Gastrocnemius medialis (tissue), 4 donors: ENCODE measurements around the gene RND2. TPM values are rescaled to one million over a fixed set of nuclear protein-coding genes. Genes with fewer than 3 reads are reported as not detected.
"Not testable (repeated sequence)": the region's sequence is repeated elsewhere in the genome, so short reads cannot be mapped to it uniquely, and the experiment has no call there.

Source experiments
- ATAC-seq, 2 donors: fragments of 150-250 bp; one replicate each; pipeline ENCODE4 v1.9.1; 2016
- DNase-seq, 2 donors: peaks; one replicate each; pipeline ENCODE4 v3.0.0-alpha.2; 2019
- H3K27ac ChIP-seq, 4 donors: fragments of 200-600 bp; sonication (generic); 1 replicate in 1 of 4; 2 replicates in 3 of 4; pipeline ENCODE4 v1.5.1; 2016 to 2018; ENCODE audit warnings: mild to moderate bottlenecking in 2 of 4, moderate library complexity in 1 of 4
- H3K27me3 ChIP-seq, 3 donors: fragments of 200-600 bp; sonication (generic) in 2 of 3; 1 replicate in 1 of 3; 2 replicates in 2 of 3; pipeline versions ENCODE4 v1.5.1 to v1.6.0; 2016 to 2019; ENCODE audit warnings: mild to moderate bottlenecking in 1 of 3, moderate library complexity in 1 of 3
- H3K36me3 ChIP-seq, 2 donors: fragments of 200-600 bp; sonication (generic) in 1 of 2; one replicate each; pipeline ENCODE4 v1.5.1; 2017 to 2018
- H3K4me1 ChIP-seq, 2 donors: fragments of 200-600 bp; sonication (generic) in 1 of 2; one replicate each; pipeline ENCODE4 v1.5.1; 2016 to 2017; ENCODE audit warnings: mild to moderate bottlenecking in 2 of 2
- H3K4me3 ChIP-seq, 4 donors: fragments of 200-600 bp; sonication (generic) in 3 of 4; 1 replicate in 1 of 4; 2 replicates in 3 of 4; pipeline ENCODE4 v1.5.1; 2016 to 2019; ENCODE audit warnings: mild to moderate bottlenecking in 2 of 4
- H3K9me3 ChIP-seq, 3 donors: fragments of 200-600 bp; sonication (generic) in 2 of 3; 1 replicate in 1 of 3; 2 replicates in 2 of 3; pipeline ENCODE4 v1.5.1; 2016 to 2019
- POLR2A ChIP-seq, 2 donors: fragments of 450-650 bp; IDR thresholded peaks; one replicate each; pipeline ENCODE4 v1.6.1; 2017; ENCODE audit warnings: antibody characterized with exemption in 2 of 2, mild to moderate bottlenecking in 2 of 2, moderate library complexity in 2 of 2
- in situ Hi-C, 4 donors: fragments of 200-750 bp; cut with MboI; loops; one replicate each; pipeline versions ENCODE4 v1.15.0 to v1.8.0; 2017; ENCODE audit warnings: low sequenced_read_pairs in 4 of 4
- intact Hi-C: fragments of 100-400 bp; cut with DNase I; formaldehyde crosslinking; loops from one replicate; pipeline ENCODE4 v1.15.1; 2023; ENCODE audit warnings: low total_unique reads
- total RNA-seq, 4 donors: library from RNA; depleted of rRNA; stranded (reverse); fragments of >200 nt; gene quantifications; one replicate each; pipeline versions ENCODE4 v1.1.0 to v1.2.3, GENCODE V29; 2016
- TF ChIP-seq, protein P1 (sequence below), 5 experiments: fragments of 450-650 bp in 3 of 5; fragments of 200-600 bp in 2 of 5; sonication (generic) in 2 of 5; IDR thresholded peaks in 4 of 5; conservative IDR thresholded peaks in 1 of 5; 1 replicate in 4 of 5; 2 replicates in 1 of 5; pipeline ENCODE4 v1.5.1; 2016 to 2019; ENCODE audit warnings: antibody characterized with exemption in 5 of 5, mild to moderate bottlenecking in 3 of 5, moderate library complexity in 3 of 5

The RND2 gene
- total RNA-seq, 4 donors from 2014 or later, result 0.04 to 0.10 (median 0.10) TPM; not detected in 1

- no peaks in the 10 kb centered on the region for H3K9me3 ChIP-seq
- no peaks in the 10 kb centered on the region for H3K27me3 ChIP-seq
- no peaks in the 10 kb centered on the region for H3K36me3 ChIP-seq
- in situ Hi-C loops (no loop called here), intact Hi-C loops (no loop called here)
- no peak for TF ChIP-seq POLR2A (IDR thresholded peaks at IDR 0.05)
- TF ChIP-seq, protein P1, sequence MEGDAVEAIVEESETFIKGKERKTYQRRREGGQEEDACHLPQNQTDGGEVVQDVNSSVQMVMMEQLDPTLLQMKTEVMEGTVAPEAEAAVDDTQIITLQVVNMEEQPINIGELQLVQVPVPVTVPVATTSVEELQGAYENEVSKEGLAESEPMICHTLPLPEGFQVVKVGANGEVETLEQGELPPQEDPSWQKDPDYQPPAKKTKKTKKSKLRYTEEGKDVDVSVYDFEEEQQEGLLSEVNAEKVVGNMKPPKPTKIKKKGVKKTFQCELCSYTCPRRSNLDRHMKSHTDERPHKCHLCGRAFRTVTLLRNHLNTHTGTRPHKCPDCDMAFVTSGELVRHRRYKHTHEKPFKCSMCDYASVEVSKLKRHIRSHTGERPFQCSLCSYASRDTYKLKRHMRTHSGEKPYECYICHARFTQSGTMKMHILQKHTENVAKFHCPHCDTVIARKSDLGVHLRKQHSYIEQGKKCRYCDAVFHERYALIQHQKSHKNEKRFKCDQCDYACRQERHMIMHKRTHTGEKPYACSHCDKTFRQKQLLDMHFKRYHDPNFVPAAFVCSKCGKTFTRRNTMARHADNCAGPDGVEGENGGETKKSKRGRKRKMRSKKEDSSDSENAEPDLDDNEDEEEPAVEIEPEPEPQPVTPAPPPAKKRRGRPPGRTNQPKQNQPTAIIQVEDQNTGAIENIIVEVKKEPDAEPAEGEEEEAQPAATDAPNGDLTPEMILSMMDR (IDR thresholded peaks at IDR 0.05 in 4 of 5, conservative IDR thresholded peaks at IDR 0.05 in 1 of 5), result no peak
- no peak for ATAC-seq
- no peaks in the 10 kb centered on the region for H3K4me1 ChIP-seq
- no peak overlapping the region for H3K4me3 ChIP-seq
- H3K27ac ChIP-seq, result no peak overlapping the region
- no peak for DNase-seq
Measured at GRCh38 chr17:43040655-43041054, 15.6 kb downstream of the RND2 start.

GRCh38 chr17:43042025-43042628 is 17.1 kb downstream of the RND2 start:
- Histone ChIP-seq H3K27ac (no peak overlapping the region), H3K4me1 (no peaks in the 10 kb centered on the region), H3K36me3 (no peaks in the 10 kb centered on the region), H3K9me3 (no peaks in the 10 kb centered on the region), H3K27me3 (no peaks in the 10 kb centered on the region), H3K4me3 (no peak overlapping the region)
- ATAC-seq, result no peak
- intact Hi-C loops (no loop called here), in situ Hi-C loops (no loop called here)
- TF ChIP-seq POLR2A (IDR thresholded peaks at IDR 0.05), result no peak
- TF ChIP-seq, protein P1 (IDR thresholded peaks at IDR 0.05 in 4 of 5, conservative IDR thresholded peaks at IDR 0.05 in 1 of 5), result no peak
- DNase-seq, result no peak

- Histone ChIP-seq H3K27me3 (no peaks in the 10 kb centered on the region), H3K4me3 (no peak overlapping the region), H3K27ac (no peak overlapping the region), H3K36me3 (no peaks in the 10 kb centered on the region), H3K4me1 (no peaks in the 10 kb centered on the region), H3K9me3 (no peaks in the 10 kb centered on the region)
- in situ Hi-C loops, result no loop called here
- DNase-seq (no peak), ATAC-seq (no peak)
- TF ChIP-seq, protein P1 (IDR thresholded peaks at IDR 0.05 in 4 of 5, conservative IDR thresholded peaks at IDR 0.05 in 1 of 5), result no peak
- TF ChIP-seq POLR2A (IDR thresholded peaks at IDR 0.05), result no peak
- intact Hi-C loops, result no loop called here
Measured at GRCh38 chr17:43043307-43043706, 18.3 kb downstream of the RND2 start.

- DNase-seq (no peak), ATAC-seq (no peak)
- H3K27ac ChIP-seq, result no peak overlapping the region
- no peaks in the 10 kb centered on the region for H3K27me3 ChIP-seq
- intact Hi-C loops (no loop called here), in situ Hi-C loops (no loop called here)
- TF ChIP-seq, protein P1 (IDR thresholded peaks at IDR 0.05 in 4 of 5, conservative IDR thresholded peaks at IDR 0.05 in 1 of 5), result no peak
- TF ChIP-seq POLR2A (IDR thresholded peaks at IDR 0.05), result no peak
- no peaks in the 10 kb centered on the region for H3K36me3 ChIP-seq
- no peak overlapping the region for H3K4me3 ChIP-seq
- H3K9me3 ChIP-seq, result no peaks in the 10 kb centered on the region
- H3K4me1 ChIP-seq, result no peaks in the 10 kb centered on the region
Measured at GRCh38 chr17:43044024-43044423, 19.0 kb downstream of the RND2 start.

DNA sequence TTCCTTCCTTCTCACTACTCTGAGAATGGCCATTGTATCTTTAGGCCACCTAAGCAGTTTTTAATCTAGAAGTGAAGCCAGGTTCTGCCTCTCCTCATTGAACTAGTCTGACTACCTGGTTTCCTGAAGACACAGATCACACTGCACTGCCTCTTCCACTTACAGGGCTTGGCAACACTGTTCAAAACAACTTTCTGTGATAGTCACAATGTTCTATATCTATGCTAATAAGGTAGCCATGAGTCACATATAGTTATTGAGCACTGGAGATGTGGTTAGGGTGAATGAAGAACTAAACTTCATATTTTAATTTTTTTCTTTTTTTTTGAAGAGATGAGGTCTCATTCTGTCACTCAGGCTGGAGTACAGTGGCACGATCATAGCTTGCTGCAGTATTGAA is 26.9 kb downstream of the RND2 start:
- no peaks in the 10 kb centered on the region for H3K9me3 ChIP-seq
- intact Hi-C loops (no loop called here), in situ Hi-C loops (no loop called here)
- H3K4me1 ChIP-seq, result no peaks in the 10 kb centered on the region
- ATAC-seq (no peak), DNase-seq (no peak)
- peaks cover 0 to 11% of the 10 kb centered on the region in 2 donors for H3K36me3 ChIP-seq
- TF ChIP-seq POLR2A (IDR thresholded peaks at IDR 0.05), result no peak
- TF ChIP-seq, protein P1 (IDR thresholded peaks at IDR 0.05 in 4 of 5, conservative IDR thresholded peaks at IDR 0.05 in 1 of 5), result no peak
- H3K27ac ChIP-seq, result no peak overlapping the region
- no peaks in the 10 kb centered on the region for H3K27me3 ChIP-seq
- no peak overlapping the region for H3K4me3 ChIP-seq

DNA sequence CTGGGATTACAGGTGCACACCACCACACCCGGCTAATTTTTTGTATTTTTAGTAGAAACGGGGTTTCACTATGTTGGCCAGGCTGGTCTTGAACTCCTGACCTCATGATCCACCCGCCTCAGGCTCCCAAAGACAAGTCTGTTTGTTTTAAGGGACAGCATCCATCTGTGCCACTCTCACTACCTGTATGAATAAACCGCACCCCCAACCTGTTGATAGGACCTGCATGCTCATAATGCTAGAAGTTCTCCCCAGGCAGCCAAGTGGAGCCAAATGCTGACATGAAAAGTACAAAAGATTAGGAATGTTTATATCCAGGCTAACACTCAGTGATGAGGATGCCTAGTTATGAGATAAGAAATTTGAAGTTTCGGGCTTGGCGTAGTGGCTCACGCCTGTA is 28.0 kb downstream of the RND2 start:
- H3K9me3 ChIP-seq, H3K4me3 ChIP-seq, H3K27me3 ChIP-seq, DNase-seq, intact Hi-C loops, H3K27ac ChIP-seq, in situ Hi-C loops, ATAC-seq, H3K4me1 ChIP-seq: not testable (repeated sequence)
- H3K36me3 ChIP-seq, result peaks cover 0 to 11% of the 10 kb centered on the region in 2 donors
